Mesendoderm (in vitro differentiated cells): Measurements from ENCODE around the gene MARK4.

ENCODE experiments used
- DNase-seq: peaks from one replicate; pipeline ENCODE4 v3.0.0; 2013
- H2AK5ac ChIP-seq: 2 replicates; pipeline ENCODE4 v1.6.1; 2013; ENCODE audit warnings: low read length, inconsistent platforms
- H2BK120ac ChIP-seq: 2 replicates; pipeline ENCODE4 v1.6.1; 2013; ENCODE audit warnings: low read depth, mild to moderate bottlenecking, low read length, moderate library complexity, mixed read lengths
- H2BK15ac ChIP-seq: replicated peaks from 2 replicates; pipeline ENCODE4 v1.6.1; 2013; ENCODE audit warnings: low read depth, mild to moderate bottlenecking, moderate library complexity
- H2BK5ac ChIP-seq: 2 replicates; pipeline ENCODE4 v1.6.1; 2013; ENCODE audit warnings: low read length, inconsistent platforms
- H3K18ac ChIP-seq: 2 replicates; pipeline ENCODE4 v1.6.1; 2013; ENCODE audit warnings: mild to moderate bottlenecking, low read length, mixed read lengths
- H3K23ac ChIP-seq: one replicate; pipeline ENCODE4 v1.6.1; 2013; ENCODE audit warnings: low read length
- H3K27ac ChIP-seq: 2 replicates; pipeline ENCODE4 v1.5.1; 2013; ENCODE audit warnings: low read depth, mild to moderate bottlenecking, inconsistent platforms, low read length, moderate library complexity
- H3K27me3 ChIP-seq: 2 replicates; pipeline ENCODE4 v1.6.1; 2013; ENCODE audit warnings: low read length, control low read depth, mild to moderate bottlenecking, inconsistent platforms; ENCODE audit not compliant: insufficient read depth, poor library complexity
- H3K36me3 ChIP-seq: 2 replicates; pipeline ENCODE4 v1.6.1; 2013; ENCODE audit warnings: low read length, inconsistent platforms; ENCODE audit not compliant: control insufficient read depth, insufficient read depth
- H3K4ac ChIP-seq: one replicate; pipeline ENCODE4 v1.6.1; 2013; ENCODE audit warnings: low read depth, mild to moderate bottlenecking, low read length, moderate library complexity
- H3K4me1 ChIP-seq: 2 replicates; pipeline ENCODE4 v1.6.1; 2013; ENCODE audit warnings: low read depth, low read length, inconsistent platforms; ENCODE audit not compliant: control insufficient read depth
- H3K4me2 ChIP-seq: 2 replicates; pipeline ENCODE4 v1.6.1; 2013; ENCODE audit warnings: low read length
- H3K4me3 ChIP-seq: 2 replicates; pipeline ENCODE4 v1.5.1; 2013; ENCODE audit warnings: mild to moderate bottlenecking, low read length
- H3K56ac ChIP-seq: one replicate; pipeline ENCODE4 v1.6.1; 2013; ENCODE audit warnings: low read length
- H3K79me1 ChIP-seq: 2 replicates; pipeline ENCODE4 v1.6.1; 2013; ENCODE audit warnings: low read length, inconsistent platforms
- H3K79me2 ChIP-seq: 2 replicates; pipeline ENCODE4 v1.6.1; 2013; ENCODE audit warnings: mild to moderate bottlenecking, low read length; ENCODE audit not compliant: control insufficient read depth, insufficient read depth
- H3K9ac ChIP-seq: 2 replicates; pipeline ENCODE4 v1.6.1; 2013; ENCODE audit warnings: low read length, inconsistent platforms
- H4K5ac ChIP-seq: one replicate; pipeline ENCODE4 v1.6.1; 2013; ENCODE audit warnings: low read length
- H4K8ac ChIP-seq: one replicate; pipeline ENCODE4 v1.6.1; 2013; ENCODE audit warnings: low read depth, mild to moderate bottlenecking, control low read depth, low read length, moderate library complexity
- WGBS: extraction: QIAGEN DNeasy Blood & Tissue Kit; methylation state at CpG from one replicate; pipeline ENCODE4 v1.1.7; 2013; ENCODE audit warnings: low lambda C conversion rate, missing lambda C conversion rate; ENCODE audit not compliant: insufficient coverage; ENCODE audit errors: extremely low coverage; 5-methylcytosine and 5-hydroxymethylcytosine counted together

MARK4 gene

DNA sequence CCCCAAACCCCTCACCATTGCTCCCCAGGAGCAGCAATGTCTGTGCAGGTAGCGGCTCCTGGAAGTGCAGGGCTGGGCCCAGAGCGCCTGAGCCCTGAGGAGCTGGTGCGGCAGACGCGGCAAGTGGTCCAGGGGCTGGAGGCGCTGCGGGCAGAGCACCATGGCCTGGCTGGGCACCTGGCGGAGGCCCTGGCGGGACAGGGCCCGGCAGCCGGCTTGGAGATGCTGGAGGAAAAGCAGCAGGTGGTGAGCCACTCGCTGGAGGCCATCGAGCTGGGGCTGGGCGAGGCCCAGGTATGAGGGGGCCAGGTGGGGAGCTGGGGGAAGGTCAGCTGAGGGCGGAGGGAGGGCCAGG, 94.4 kb downstream of the MARK4 start:
- Histone ChIP-seq H3K23ac (no peak overlapping the region), H3K4me3 (no peak overlapping the region), H2AK5ac (no peak overlapping the region), H3K9ac (no peak overlapping the region), H4K5ac (no peak overlapping the region), H3K4me2 (no peak overlapping the region), H3K18ac (no peak overlapping the region), H3K27me3 (no peaks in the 10 kb centered on the region), H2BK5ac (no peak overlapping the region), H3K36me3 (no peaks in the 10 kb centered on the region), H3K4me1 (no peaks in the 10 kb centered on the region), H2BK15ac (no peak overlapping the region), H3K56ac (no peak overlapping the region), H2BK120ac (no peak overlapping the region), H3K79me2 (no peaks in the 10 kb centered on the region), H3K79me1 (no peaks in the 10 kb centered on the region), H3K4ac (no peak overlapping the region), H4K8ac (no peak overlapping the region), H3K27ac (no peak overlapping the region)
- no peak for DNase-seq
- no CpG with 5 or more reads among the region's 15 CpGs for WGBS

DNA sequence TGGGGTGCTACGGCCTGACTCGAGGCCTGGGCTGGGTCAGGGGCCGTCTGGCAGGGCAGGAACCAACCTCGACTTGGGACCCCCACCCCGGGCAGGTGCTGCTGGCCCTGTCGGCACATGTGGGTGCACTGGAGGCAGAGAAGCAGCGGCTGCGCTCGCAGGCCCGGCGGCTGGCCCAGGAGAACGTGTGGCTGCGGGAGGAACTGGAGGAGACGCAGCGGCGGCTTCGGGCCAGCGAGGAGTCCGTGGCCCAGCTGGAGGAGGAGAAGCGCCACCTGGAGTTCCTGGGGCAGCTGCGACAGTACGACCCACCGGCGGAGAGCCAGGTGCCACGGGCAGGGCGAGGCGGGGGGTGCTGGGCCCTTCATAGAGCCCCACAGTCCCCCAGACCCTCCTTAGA, 95.4 kb downstream of the MARK4 start:
- no peaks in the 10 kb centered on the region for H3K79me2 ChIP-seq
- H3K27ac ChIP-seq: no peak overlapping the region
- no peaks in the 10 kb centered on the region for H3K79me1 ChIP-seq
- no peak overlapping the region for H2BK5ac ChIP-seq
- no CpG with 5 or more reads among the region's 27 CpGs for WGBS
- no peak overlapping the region for H2AK5ac ChIP-seq
- no peak overlapping the region for H3K4ac ChIP-seq
- no peaks in the 10 kb centered on the region for H3K4me1 ChIP-seq
- no peak overlapping the region for H3K9ac ChIP-seq
- no peak overlapping the region for H4K5ac ChIP-seq
- no peaks in the 10 kb centered on the region for H3K36me3 ChIP-seq
- H3K18ac ChIP-seq: no peak overlapping the region
- H3K4me2 ChIP-seq: no peak overlapping the region
- no peak overlapping the region for H4K8ac ChIP-seq
- H3K4me3 ChIP-seq: no peak overlapping the region
- H3K56ac ChIP-seq: no peak overlapping the region
- H3K23ac ChIP-seq: no peak overlapping the region
- H2BK120ac ChIP-seq: no peak overlapping the region
- H2BK15ac ChIP-seq: no peak overlapping the region
- DNase-seq: peak; percentile 46
- H3K27me3 ChIP-seq: no peaks in the 10 kb centered on the region

DNA sequence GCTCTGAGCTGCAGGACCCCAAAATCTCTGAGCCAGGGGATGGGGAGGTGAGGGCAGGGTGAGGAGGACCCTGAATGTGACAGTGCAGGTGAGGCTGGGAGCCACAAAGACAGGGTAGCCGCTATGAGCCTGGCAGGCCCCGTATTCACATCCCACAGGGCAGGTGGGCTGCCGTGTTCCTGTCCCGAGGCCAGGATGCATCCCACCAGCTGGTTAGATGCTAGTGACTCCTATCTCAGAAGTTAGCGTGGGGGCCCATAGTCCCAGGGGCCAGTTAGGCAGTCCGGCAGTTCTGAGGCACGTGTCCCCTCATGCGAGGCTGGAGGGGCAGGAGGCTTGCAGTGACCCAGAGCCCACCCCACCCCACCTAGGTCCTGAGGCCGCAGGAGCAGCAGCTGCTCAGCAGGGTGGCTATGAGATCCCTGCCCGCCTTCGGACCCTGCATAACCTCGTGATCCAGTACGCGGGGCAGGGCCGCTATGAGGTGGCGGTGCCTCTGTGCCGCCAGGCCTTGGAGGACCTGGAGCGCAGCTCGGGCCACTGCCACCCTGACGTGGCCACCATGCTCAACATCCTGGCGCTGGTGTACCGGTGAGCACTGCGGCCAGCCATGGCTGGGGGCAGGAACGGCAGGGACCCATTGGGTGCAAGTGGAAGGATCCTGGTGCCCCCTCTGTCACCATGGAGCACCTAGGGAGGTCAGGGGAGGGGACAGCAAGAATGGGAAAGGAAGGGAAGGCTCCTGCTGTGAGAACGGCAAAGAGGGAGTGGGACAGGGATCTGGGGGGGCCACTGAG, 96.7 kb downstream of the MARK4 start:
- no peak overlapping the region for H3K18ac ChIP-seq
- DNase-seq: no peak
- no peak overlapping the region for H2BK5ac ChIP-seq
- H3K4ac ChIP-seq: no peak overlapping the region
- peaks cover 3% of the 10 kb centered on the region for H3K36me3 ChIP-seq
- no peak overlapping the region for H3K4me2 ChIP-seq
- no peaks in the 10 kb centered on the region for H3K4me1 ChIP-seq
- WGBS: no CpG with 5 or more reads among the region's 25 CpGs
- no peaks in the 10 kb centered on the region for H3K79me2 ChIP-seq
- H3K56ac ChIP-seq: no peak overlapping the region
- H2BK120ac ChIP-seq: no peak overlapping the region
- H2BK15ac ChIP-seq: no peak overlapping the region
- no peak overlapping the region for H3K9ac ChIP-seq
- H3K27ac ChIP-seq: no peak overlapping the region
- H3K27me3 ChIP-seq: no peaks in the 10 kb centered on the region
- no peak overlapping the region for H4K8ac ChIP-seq
- no peaks in the 10 kb centered on the region for H3K79me1 ChIP-seq
- H3K4me3 ChIP-seq: no peak overlapping the region
- no peak overlapping the region for H2AK5ac ChIP-seq
- no peak overlapping the region for H4K5ac ChIP-seq
- H3K23ac ChIP-seq: no peak overlapping the region

DNA sequence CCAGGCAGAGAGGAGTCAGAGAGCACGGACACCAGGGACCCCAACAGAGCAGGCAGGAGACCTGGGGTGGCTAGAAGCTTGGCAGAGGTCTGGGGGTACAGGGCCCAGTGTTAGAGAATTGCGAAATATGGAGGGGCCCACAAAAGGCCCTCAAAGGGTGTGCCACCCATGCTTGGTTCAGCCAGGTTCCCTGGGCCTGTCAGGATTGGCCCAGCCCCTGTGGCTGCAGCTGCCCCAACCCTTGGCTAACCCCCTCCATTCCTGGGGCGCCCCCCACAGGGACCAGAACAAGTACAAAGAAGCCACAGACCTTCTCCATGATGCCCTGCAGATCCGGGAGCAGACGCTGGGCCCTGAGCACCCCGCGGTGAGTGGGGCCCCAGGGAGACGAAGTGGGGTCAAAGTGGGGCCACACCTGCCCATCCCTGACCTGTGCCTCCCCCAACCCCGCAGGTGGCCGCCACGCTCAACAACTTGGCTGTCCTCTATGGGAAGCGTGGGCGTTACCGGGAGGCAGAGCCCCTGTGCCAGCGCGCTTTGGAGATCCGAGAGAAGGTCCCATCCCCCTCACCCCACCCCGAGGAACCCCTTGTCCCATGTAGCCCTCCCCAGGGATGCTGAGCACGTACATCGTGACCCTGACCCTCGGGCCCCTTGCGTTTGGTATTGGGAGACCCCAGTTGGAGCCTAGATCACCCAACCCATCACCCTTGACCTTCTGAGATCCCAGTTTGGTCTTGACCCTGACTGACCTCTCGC, 97.5 kb downstream of the MARK4 start:
- H3K79me2 ChIP-seq: no peaks in the 10 kb centered on the region
- no CpG with 5 or more reads among the region's 23 CpGs for WGBS
- H4K5ac ChIP-seq: no peak overlapping the region
- H2BK5ac ChIP-seq: no peak overlapping the region
- H3K56ac ChIP-seq: no peak overlapping the region
- no peak for DNase-seq
- no peak overlapping the region for H3K9ac ChIP-seq
- H3K18ac ChIP-seq: no peak overlapping the region
- no peaks in the 10 kb centered on the region for H3K79me1 ChIP-seq
- H3K27me3 ChIP-seq: no peaks in the 10 kb centered on the region
- H3K23ac ChIP-seq: no peak overlapping the region
- no peak overlapping the region for H2BK120ac ChIP-seq
- H3K27ac ChIP-seq: no peak overlapping the region
- no peak overlapping the region for H2AK5ac ChIP-seq
- no peaks in the 10 kb centered on the region for H3K4me1 ChIP-seq
- H3K36me3 ChIP-seq: peaks cover 3% of the 10 kb centered on the region
- H3K4ac ChIP-seq: no peak overlapping the region
- no peak overlapping the region for H4K8ac ChIP-seq
- H3K4me3 ChIP-seq: no peak overlapping the region
- H2BK15ac ChIP-seq: no peak overlapping the region
- H3K4me2 ChIP-seq: no peak overlapping the region

DNA sequence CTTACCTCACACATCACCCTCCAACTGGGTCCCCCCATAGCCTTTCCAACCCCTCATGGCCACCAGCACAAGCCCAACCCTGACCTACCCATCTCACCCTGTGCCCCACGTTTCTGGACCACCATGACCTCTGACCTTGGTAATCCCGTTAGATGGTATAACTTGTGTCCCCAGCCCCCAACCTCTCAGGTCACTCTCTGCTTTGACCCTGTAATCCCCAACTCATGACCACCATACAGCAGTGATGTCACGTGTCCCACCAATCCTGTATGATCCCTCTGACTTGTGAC, 98.0 kb downstream of the MARK4 start:
- no peaks in the 10 kb centered on the region for H3K4me1 ChIP-seq
- no peak overlapping the region for H3K27ac ChIP-seq
- H2BK15ac ChIP-seq: no peak overlapping the region
- no peak overlapping the region for H3K4ac ChIP-seq
- H2BK120ac ChIP-seq: no peak overlapping the region
- H3K56ac ChIP-seq: no peak overlapping the region
- DNase-seq: no peak
- no peak overlapping the region for H4K5ac ChIP-seq
- no peaks in the 10 kb centered on the region for H3K79me1 ChIP-seq
- no peak overlapping the region for H3K23ac ChIP-seq
- no CpG with 5 or more reads among the region's 3 CpGs for WGBS
- no peak overlapping the region for H3K4me3 ChIP-seq
- peaks cover 6% of the 10 kb centered on the region for H3K36me3 ChIP-seq
- H3K9ac ChIP-seq: no peak overlapping the region
- no peaks in the 10 kb centered on the region for H3K79me2 ChIP-seq
- H2AK5ac ChIP-seq: no peak overlapping the region
- H2BK5ac ChIP-seq: no peak overlapping the region
- H3K27me3 ChIP-seq: no peaks in the 10 kb centered on the region
- no peak overlapping the region for H3K4me2 ChIP-seq
- no peak overlapping the region for H3K18ac ChIP-seq
- no peak overlapping the region for H4K8ac ChIP-seq
